Stimulated activated CD4-positive, alpha-beta T cell treated with anti-CD3 and anti-CD28 coated beads, Interleukin-2, amount 100 ng/mL, for 4 hours (primary cell): ENCODE measurements around the gene BRCA1.
"Not testable (repeated sequence)": the region's sequence is repeated elsewhere in the genome, so short reads cannot be mapped to it uniquely, and the experiment has no call there.

Experiments
- DNase-seq: peaks from one replicate; pipeline ENCODE4 v3.0.0-alpha.2; 2020; ENCODE audit warnings: low read depth

BRCA1 gene

DNA sequence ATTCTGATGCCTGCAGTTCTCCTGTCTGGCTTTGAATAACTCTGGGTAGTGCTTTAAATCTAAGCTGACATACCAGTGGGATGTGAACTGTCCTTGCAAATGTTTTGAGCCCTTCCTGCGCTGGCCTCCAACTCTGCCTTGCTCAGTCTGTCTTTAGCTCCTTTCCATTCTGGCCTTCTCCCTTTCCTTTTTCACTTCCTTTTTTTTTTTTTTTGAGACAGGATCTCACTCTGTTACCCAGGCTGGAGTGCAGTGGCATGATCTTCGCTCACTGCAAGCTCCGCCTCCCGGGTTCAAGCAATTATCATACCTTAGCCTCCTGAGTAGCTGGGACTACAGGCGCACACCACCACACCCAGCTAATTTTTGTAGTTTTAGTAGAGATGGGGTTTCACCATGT is 8.3 kb upstream of the BRCA1 start:
- not testable (repeated sequence) for DNase-seq

DNA sequence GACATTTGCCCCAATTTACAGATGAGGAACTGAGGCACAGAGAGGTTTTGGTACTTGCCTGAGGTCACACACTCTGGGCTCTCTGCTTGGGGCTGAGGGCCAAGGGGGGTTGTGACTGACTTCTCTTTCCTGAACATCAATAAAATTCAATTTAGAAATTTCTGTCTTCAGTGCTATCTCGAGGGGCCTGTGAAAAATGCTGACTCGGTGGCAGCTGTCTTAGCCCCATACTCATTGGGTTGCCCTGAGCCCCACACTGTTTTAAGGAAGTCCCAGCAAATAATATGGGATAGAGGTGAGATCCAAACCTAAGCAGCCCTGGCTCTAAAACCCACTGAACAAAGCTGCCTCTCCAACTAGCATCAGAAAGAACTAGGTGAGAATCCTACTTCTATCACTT is 7.0 kb upstream of the BRCA1 start:
- no peak for DNase-seq

DNA sequence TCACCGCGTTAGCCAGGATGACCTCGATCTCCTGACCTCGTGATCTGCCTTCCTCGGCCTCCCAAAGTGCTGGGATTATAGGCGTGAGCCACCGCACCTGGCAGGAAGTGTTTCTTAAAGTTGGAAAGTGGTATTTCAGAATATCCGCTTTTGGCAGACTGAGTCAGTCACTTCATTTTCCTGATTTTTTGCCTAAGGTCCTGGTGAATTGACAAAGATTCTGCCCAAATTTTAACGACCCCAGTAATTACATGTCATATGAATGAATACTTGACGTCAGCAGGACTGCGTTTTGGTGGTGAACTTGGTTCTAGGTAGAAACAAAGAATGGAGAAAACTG is 4.5 kb upstream of the BRCA1 start:
- DNase-seq, result no peak

DNA sequence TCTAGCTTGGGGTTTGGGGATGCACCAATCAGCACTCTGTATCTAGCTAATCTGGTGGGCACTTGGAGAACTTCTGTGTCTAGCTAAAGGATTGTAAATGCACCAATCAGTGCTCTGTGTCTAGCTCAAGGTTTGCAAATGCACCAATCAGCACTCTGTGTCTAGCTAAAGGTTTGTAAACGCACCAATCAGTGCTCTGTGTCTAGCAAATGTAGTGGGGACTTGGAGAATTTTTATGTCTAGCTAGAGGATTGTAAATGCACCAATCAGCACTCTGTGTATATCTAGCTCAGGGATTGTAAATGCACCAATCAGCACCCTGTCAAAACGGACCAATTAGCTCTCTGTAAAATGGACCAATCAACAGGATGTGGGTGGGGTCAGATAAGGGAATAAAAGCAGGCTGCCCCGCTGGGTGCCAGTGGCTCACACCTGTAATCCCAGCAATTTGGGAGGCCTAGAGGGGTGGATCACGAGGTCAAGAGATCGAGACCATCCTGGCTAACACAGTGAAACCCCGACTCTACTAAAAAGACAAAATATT is 2.2 kb upstream of the BRCA1 start:
- not testable (repeated sequence) for DNase-seq

DNA sequence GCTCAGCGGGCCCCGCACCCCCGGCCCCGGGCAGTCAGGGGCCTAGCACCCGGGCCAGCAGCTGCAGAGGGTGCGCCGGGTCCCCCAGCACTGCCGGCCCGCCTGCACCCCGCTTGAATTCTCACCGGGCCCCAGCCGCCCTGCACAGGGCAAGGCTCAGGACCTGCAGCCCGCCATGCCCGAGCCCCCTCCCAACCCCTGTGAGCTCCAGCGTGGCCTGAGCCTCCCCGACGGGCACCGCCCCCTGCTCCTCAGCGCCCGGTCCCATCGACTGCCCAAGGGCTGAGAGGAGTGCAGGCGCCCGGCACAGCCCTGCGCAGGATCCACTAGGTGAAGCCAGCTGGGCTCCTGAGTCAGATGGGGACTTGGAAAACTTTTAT is 1.7 kb upstream of the BRCA1 start:
- DNase-seq, result no peak

DNA sequence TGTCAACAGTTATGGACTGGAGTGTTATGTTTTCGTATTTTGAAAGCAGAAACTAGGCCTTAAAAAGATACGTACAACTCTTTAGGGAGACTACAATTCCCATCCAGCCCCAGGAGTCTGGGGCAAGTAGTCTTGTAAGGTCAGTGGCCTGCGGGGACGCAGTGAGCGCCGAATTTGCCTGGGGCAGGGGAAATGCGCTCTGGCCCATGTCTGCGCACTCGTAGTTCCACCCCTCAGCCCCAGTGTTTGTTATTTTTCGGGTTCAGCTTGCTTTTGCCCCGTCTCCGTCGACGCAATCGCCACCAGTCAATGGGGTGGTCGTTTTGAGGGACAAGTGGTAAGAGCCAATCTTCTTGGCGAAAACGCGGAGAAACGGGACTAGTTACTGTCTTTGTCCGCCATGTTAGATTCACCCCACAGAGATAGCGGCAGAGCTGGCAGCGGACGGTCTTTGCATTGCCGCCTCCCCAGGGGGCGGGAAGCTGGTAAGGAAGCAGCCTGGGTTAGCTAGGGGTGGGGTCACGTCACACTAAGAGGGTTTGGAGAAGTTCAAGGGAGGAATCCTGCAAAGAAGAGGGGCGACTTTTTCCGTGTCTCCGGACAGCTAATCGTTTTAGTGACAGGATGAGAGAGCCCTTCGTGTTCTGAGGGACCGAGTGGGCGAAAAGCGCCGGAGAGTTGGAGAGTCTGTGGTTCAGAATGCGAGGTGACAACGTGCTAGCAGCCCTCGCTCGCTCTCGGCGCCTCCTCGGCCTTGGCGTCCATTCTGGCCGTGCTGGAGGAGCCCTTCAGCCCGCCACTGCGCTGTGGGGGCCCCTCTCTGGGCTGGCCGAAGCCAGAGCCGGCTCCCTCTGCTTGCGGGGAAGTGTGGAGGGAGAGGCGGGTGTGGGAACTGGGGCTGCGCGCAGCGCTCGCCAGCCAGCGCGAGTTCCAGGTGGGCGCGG is 1.1 kb upstream of the BRCA1 start:
- DNase-seq, result no peak

DNA sequence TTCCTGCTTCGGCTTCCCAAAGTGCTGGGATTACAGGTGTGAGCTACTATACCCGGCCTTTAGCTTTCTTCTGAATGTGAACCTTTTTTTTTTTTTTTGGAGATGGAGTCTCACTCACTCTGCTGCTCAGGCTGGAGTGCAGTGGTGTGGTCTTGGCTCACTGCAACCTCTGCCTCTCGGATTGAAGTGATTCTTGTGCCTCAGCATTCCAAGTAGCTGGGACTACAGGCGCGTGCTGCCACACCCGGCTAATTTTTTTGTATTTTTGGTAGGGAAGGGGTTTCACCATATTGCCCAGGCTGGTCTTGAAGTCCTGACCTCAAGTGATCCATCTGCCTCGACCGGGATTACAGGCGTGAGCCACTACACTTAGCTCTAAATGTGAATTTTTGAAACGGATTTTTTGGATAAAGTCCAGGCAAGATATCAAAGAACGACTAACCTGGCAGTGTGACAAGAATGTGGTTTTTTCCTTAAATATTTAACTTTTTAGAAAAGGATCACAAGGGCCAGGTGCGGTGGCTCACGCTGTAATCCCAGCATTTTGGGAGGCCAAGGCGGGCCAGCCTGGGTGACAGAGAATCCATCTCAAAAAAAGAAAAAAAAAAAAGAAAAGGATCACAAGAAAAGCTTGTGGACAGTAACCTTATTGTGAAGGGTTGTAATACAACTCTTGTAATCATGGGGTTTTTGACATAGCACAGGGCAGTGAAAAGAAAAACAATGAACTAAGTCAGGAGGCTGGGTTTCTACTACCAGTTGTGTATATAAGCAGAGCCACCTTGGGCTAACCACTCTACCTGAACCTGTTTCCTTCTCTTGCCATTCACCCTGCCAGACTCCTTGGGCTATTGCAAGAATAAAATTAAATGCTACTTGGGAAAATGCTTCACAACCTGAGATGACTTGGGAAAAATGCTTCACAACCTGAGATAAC is 6.2 kb downstream of the BRCA1 start:
- DNase-seq, result no peak

DNA sequence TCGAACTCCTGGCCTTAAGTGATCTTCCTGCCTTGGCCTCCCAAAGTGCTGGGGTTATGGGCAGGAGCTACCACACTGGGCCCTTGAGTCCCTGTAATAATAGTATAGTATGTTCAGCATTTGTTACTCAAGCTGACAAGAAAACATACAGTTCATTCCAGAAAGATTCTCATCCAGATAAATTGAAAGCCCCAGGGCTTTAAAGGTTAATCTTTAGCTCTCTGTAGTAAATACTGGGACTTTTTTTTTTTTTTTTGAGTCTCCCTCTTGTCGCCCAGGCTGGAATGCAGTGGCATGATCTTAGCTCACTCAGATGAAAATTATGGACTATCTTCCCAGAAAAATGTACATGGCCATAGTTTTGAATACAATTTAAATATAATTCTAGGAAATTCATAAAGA is 11.0 kb downstream of the BRCA1 start:
- no peak for DNase-seq

DNA sequence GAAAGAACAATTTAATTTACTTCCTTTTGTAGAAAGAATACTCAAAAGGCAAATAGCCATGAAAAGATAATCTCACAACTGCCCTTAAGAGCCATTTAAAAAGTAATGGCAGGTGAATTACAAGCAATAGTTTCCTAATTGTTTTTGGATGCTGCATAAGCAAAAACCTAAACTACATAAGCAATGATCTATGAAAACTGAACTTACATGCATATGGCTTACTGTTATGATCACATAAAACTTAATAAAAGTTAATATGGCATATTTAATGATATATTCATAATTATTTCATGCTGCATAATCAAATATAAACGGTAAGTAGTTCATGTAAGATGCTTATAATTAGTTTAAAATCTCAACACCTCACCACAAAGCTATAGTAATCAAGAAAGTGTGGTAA is 18.6 kb downstream of the BRCA1 start:
- no peak for DNase-seq

DNA sequence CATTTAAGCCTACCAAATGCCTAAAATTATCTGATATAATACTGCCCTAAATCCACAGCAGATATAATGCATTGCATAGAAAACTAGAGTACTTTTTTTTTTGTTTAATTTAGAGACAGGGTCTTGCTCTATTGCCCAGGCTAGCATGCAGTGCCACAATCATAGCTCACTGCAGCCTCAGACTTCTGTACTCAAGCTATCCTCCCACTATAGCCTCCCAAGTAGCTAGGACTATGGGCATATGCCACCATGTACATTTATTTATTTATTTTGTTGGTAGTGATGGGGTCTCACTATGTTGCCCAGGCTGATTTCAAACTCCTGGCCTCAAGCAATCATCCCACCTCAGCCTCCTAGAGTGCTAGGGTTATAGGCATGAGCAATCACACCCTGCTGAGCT is 20.0 kb downstream of the BRCA1 start:
- DNase-seq, result no peak

DNA sequence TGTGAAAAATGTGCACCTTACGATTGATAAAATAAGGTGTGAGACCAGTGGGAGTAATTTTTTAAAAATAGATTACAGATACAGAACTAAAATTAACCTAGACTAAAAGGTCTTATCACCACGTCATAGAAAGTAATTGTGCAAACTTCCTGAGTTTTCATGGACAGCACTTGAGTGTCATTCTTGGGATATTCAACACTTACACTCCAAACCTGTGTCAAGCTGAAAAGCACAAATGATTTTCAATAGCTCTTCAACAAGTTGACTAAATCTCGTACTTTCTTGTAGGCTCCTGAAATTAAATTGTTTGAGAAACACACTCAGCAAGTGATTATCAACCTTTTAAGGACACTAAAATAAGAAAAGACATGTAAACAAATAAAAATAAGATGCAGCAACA is 20.5 kb downstream of the BRCA1 start:
- DNase-seq, result no peak

DNA sequence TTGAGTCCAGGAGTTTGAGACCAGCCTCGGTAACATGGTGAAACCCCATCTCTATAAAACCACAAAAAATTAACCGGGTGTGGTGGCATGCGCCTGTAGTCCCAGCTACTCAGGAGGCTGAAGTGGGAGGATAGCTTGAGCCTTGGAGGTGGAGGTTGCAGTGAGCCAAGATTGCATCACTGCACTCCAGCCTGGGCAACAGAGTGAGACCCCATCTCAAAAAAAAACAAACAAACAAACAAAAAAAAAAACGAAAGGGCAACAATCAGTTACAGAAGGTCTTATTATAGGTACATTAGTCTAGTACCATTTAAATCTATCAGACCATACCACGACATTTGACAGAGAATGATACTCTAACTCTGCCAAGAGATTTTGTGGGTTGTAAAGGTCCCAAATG is 29.8 kb downstream of the BRCA1 start:
- DNase-seq, result not testable (repeated sequence)

DNA sequence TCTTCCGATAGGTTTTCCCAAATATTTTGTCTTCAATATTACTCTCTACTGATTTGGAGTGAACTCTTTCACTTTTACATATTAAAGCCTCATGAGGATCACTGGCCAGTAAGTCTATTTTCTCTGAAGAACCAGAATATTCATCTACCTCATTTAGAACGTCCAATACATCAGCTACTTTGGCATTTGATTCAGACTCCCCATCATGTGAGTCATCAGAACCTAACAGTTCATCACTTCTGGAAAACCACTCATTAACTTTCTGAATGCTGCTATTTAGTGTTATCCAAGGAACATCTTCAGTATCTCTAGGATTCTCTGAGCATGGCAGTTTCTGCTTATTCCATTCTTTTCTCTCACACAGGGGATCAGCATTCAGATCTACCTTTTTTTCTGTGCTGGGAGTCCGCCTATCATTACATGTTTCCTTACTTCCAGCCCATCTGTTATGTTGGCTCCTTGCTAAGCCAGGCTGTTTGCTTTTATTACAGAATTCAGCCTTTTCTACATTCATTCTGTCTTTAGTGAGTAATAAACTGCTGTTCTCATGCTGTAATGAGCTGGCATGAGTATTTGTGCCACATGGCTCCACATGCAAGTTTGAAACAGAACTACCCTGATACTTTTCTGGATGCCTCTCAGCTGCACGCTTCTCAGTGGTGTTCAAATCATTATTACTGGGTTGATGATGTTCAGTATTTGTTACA is 30.9 kb downstream of the BRCA1 start:
- no peak for DNase-seq

DNA sequence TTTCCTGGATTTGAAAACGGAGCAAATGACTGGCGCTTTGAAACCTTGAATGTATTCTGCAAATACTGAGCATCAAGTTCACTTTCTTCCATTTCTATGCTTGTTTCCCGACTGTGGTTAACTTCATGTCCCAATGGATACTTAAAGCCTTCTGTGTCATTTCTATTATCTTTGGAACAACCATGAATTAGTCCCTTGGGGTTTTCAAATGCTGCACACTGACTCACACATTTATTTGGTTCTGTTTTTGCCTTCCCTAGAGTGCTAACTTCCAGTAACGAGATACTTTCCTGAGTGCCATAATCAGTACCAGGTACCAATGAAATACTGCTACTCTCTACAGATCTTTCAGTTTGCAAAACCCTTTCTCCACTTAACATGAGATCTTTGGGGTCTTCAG is 32.3 kb downstream of the BRCA1 start:
- DNase-seq, result no peak

DNA sequence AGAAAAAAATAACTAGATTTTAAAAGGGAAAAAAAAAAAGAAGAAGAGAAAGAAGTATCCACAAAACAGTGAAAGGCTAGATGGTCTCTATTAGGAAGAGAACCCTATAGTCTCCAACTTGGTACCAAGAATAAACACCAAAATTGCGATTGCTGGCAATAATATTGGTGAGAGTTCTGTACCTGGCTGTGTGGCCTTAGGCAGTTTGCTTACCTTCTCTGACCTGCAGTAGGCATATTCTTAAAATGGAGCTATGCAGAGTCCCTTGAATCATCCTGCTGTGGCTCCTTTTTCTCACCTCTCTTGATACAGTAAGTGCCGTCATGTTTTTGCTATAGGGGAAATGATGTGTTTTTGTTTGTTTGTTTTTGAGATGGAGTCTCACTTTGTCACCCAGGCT is 35.1 kb downstream of the BRCA1 start:
- no peak for DNase-seq

DNA sequence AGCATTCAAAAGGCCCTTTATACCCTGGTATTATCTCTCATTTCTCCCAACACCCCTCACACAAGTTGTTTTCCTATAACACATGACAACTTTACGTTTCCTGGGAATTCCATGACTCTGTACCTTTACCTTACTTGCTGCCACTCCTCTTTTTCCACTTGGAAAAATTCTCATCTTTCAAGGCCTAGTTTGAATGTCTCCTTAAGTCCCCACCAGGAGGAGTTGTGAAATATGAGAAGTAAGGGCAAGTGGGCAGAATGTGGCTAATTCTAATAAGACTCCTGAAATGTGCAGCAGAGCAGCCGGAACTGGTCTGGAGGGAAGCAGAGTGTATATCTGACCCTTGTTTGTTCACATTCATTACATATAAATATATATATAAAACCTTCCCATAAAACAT is 39.7 kb downstream of the BRCA1 start:
- DNase-seq, result no peak

DNA sequence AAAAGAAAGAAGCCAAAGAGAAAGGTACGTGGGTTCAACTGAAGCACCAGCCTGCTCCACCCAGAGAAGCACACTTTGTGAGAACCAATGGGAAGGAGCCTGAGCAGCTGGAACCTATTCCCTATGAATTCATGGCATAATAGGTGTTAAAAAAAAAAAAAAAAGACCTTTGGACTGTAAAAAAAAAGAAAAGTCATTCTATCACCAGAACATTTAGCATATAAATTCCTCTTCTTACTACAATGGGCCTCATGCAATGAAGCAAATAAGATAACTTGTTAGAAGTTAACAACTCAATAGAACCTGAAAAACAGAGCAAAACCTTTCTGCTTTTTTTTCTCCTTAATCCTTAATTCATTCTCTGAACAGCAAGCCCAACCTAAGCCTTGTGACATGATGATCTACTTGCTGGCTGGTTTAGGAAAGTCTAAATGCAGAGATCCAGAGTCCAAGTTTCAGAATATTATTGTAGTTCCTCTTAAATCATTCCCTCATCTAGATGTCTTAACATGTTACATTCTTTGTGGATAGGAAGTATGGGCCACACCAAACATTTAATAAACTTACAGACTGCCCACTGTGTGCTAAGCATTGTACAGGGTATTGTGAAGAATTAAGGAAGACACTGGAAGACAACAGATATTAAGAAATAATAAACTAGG is 45.4 kb downstream of the BRCA1 start:
- DNase-seq, result no peak

DNA sequence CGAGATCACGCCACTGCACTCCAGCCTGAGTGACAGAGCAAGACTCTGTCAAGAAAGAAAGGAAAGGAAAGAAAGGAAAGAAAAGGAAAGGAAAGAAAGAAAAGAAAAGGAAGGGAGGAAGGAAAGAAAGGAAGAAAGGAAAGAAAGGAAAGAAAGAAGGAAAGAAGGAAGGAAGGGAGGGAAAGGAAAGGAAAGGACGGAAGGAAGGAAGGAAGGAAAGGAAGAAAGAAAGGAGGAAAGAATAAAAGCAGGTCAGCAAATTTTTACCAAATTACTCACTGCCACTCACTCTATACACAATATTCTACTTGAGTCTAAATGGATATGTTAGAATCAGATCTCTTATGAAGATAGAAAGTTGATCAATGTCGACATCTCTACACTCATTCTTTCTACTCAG is 50.3 kb downstream of the BRCA1 start:
- DNase-seq, result no peak

DNA sequence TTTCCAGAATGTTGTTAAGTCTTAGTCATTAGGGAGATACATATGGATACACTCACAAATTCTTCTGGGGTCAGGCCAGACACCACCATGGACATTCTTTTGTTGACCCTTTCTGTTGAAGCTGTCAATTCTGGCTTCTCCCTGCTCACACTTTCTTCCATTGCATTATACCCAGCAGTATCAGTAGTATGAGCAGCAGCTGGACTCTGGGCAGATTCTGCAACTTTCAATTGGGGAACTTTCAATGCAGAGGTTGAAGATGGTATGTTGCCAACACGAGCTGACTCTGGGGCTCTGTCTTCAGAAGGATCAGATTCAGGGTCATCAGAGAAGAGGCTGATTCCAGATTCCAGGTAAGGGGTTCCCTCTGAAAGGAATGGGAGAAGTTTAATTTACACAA is 54.3 kb downstream of the BRCA1 start:
- DNase-seq, result no peak

DNA sequence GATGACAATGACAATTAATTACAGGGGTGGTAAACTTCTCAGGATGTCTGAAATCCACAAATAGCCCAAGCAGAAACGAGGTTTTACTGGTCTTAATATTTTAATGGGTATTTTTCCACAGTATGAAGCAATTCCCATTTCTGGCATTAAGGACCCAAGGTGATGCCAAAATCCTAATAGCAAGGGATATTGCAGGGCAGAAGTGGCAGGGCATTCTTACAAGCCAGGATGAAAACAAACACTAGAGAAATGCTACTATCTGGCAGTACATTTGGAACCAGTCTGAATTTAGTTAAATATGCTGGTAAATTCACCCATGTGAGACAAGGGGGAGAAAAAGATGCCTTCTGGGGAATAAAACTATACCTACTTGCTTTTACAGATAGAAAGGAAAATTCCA is 54.9 kb downstream of the BRCA1 start:
- DNase-seq, result no peak

DNA sequence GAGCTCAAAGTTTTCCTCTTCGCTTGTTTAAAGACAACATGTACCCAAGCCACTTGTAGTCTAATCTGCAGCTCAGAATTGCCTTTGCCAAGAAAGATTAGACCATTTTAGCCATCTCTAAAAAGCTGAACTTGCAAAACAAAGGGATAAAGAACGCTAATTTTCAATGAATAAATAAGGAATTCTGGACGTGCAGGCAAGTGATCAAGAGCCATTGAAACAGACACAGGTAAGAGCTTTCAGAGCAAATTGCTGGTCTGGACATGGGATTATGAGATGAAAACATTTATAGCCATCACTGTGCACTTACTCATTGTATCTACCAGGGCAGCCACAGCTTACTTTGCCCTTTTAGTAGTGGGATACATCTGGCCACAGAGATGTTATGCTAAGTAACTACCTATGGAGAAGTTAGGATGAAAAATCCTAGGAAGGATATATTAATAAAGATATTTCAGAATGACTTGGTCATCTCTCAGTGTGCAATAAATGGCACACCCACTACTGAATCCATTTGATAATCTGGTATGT is 55.7 kb downstream of the BRCA1 start:
- DNase-seq, result no peak
